MM.1S (cell line): ENCODE results near the gene COL2A1.

Experiments used
- DNase-seq: peaks from one replicate; pipeline ENCODE4 v3.0.0-alpha.2; 2015
- H2AFZ ChIP-seq: fragments of 300-600 bp; sonication (generic); 2 replicates; pipeline ENCODE4 v1.6.0; 2016; ENCODE audit warnings: antibody characterized with exemption, low read length
- H3F3A ChIP-seq: fragments of 300-600 bp; sonication (generic); 2 replicates; pipeline ENCODE4 v1.6.1; 2016; ENCODE audit warnings: mild to moderate bottlenecking, antibody characterized with exemption, low read length, moderate library complexity, mixed read lengths; ENCODE audit not compliant: insufficient read depth
- H3K27ac ChIP-seq: fragments of 300-600 bp; sonication (generic); 2 replicates; pipeline ENCODE4 v1.5.1; 2016; ENCODE audit warnings: mild to moderate bottlenecking, low read length
- H3K27me3 ChIP-seq: fragments of 300-600 bp; sonication (generic); replicated peaks from 2 replicates; pipeline ENCODE4 v1.6.0; 2016; ENCODE audit warnings: low read length; ENCODE audit not compliant: insufficient read depth
- H3K36me3 ChIP-seq: fragments of 300-600 bp; sonication (generic); replicated peaks from 2 replicates; pipeline ENCODE4 v1.6.1; 2016; ENCODE audit warnings: mild to moderate bottlenecking, low read length, mixed read lengths; ENCODE audit not compliant: insufficient read depth
- H3K4me1 ChIP-seq: fragments of 300-600 bp; sonication (generic); 2 replicates; pipeline ENCODE4 v1.6.1; 2016; ENCODE audit warnings: low read length, mixed read lengths
- H3K4me2 ChIP-seq: fragments of 300-600 bp; sonication (generic); 2 replicates; pipeline ENCODE4 v1.6.0; 2016; ENCODE audit warnings: low read depth, low read length
- H3K4me3 ChIP-seq: fragments of 300-600 bp; sonication (generic); 2 replicates; pipeline ENCODE4 v1.5.1; 2016; ENCODE audit warnings: low read length, mixed read lengths
- H3K79me2 ChIP-seq: fragments of 300-600 bp; sonication (generic); 2 replicates; pipeline ENCODE4 v1.6.1; 2016; ENCODE audit warnings: mixed run types, low read length, mixed read lengths
- H3K9ac ChIP-seq: fragments of 300-600 bp; sonication (generic); 2 replicates; pipeline ENCODE4 v1.6.1; 2016; ENCODE audit warnings: low read length, mixed read lengths
- H3K9me2 ChIP-seq: fragments of 300-600 bp; sonication (generic); replicated peaks from 2 replicates; pipeline ENCODE4 v1.6.1; 2016; ENCODE audit warnings: mild to moderate bottlenecking, low read length, mixed read lengths; ENCODE audit not compliant: insufficient read depth
- H3K9me3 ChIP-seq: fragments of 300-600 bp; sonication (generic); replicated peaks from 2 replicates; pipeline ENCODE4 v1.6.1; 2016; ENCODE audit warnings: mild to moderate bottlenecking, low read length, mixed read lengths; ENCODE audit not compliant: insufficient read depth
- H4K20me1 ChIP-seq: fragments of 300-600 bp; sonication (generic); 2 replicates; pipeline ENCODE4 v1.6.1; 2016; ENCODE audit warnings: mild to moderate bottlenecking, low read length, moderate library complexity, mixed read lengths; ENCODE audit not compliant: insufficient read depth
- EZH2 ChIP-seq: fragments of 300-600 bp; sonication (generic); optimal IDR thresholded peaks from 2 replicates; pipeline ENCODE3; 2017; ENCODE audit warnings: low read depth, mild to moderate bottlenecking, antibody characterized with exemption, low read length, mixed read lengths
- EZH2phosphoT487 ChIP-seq: fragments of 300-600 bp; sonication (generic); IDR thresholded peaks from 2 replicates; pipeline ENCODE4 v1.6.1; 2018; ENCODE audit warnings: antibody characterized with exemption, low read length
- TF ChIP-seq, protein P1 (sequence below): fragments of 300-600 bp; sonication (generic); IDR thresholded peaks from 2 replicates; pipeline ENCODE4 v1.5.1; 2016; ENCODE audit warnings: antibody characterized with exemption, low read length, mixed read lengths

The COL2A1 gene

DNA sequence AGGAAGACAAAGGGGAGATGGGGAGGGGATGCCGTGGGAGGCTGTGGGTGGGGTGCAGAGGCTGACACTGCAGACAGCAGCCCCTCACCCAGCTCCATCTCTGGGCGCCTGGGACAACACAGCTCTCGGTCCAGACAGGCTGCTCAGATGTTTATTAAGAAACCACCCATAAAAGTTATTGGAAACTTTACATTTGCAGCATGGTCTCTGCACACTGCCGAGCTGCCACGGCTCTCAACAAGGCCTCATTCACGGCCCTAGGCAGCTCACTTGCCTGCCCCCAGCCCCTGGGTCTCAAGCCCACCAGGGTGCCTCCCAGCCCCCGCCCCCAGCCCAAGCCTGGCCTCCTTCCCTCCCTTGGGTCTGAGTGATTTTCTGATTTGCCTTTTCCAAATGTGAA is 21.0 kb upstream of the COL2A1 start:
- Histone ChIP-seq H3K79me2 (no peaks in the 10 kb centered on the region), H2AFZ (no peak overlapping the region), H3K9me2 (no peaks in the 10 kb centered on the region), H3K4me3 (no peak overlapping the region), H4K20me1 (no peaks in the 10 kb centered on the region), H3K4me1 (no peaks in the 10 kb centered on the region), H3K36me3 (no peaks in the 10 kb centered on the region), H3K9me3 (no peaks in the 10 kb centered on the region), H3K27me3 (no peaks in the 10 kb centered on the region), H3K27ac (no peak overlapping the region), H3K4me2 (no peak overlapping the region), H3F3A (no peaks in the 10 kb centered on the region), H3K9ac (no peak overlapping the region)
- no peak for TF ChIP-seq EZH2phosphoT487
- TF ChIP-seq, protein P1, sequence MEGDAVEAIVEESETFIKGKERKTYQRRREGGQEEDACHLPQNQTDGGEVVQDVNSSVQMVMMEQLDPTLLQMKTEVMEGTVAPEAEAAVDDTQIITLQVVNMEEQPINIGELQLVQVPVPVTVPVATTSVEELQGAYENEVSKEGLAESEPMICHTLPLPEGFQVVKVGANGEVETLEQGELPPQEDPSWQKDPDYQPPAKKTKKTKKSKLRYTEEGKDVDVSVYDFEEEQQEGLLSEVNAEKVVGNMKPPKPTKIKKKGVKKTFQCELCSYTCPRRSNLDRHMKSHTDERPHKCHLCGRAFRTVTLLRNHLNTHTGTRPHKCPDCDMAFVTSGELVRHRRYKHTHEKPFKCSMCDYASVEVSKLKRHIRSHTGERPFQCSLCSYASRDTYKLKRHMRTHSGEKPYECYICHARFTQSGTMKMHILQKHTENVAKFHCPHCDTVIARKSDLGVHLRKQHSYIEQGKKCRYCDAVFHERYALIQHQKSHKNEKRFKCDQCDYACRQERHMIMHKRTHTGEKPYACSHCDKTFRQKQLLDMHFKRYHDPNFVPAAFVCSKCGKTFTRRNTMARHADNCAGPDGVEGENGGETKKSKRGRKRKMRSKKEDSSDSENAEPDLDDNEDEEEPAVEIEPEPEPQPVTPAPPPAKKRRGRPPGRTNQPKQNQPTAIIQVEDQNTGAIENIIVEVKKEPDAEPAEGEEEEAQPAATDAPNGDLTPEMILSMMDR: no peak
- TF ChIP-seq EZH2: no peak
- DNase-seq: no peak

DNA sequence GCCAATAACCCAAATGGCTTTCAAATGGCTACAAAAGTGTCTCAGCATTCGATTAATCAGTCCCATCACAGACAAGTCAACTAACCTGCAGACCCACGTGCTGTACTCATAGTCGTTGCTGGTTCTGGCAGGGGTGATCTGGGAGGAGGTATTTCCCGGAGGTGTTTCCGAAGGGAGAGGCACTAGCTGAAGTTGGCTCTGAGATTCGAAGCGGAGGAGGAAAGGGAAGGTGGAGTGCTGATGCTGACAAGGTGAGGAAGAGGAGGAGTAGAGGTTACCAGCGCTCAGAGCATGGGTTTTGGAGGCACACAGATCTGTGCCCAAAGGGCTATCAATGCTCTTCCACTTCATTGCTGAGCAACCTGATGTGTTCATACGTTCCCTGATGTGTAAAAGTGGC is 20.5 kb upstream of the COL2A1 start:
- Histone ChIP-seq H3K36me3 (no peaks in the 10 kb centered on the region), H2AFZ (no peak overlapping the region), H3K79me2 (no peaks in the 10 kb centered on the region), H3K4me3 (no peak overlapping the region), H4K20me1 (no peaks in the 10 kb centered on the region), H3K27me3 (no peaks in the 10 kb centered on the region), H3F3A (no peaks in the 10 kb centered on the region), H3K27ac (no peak overlapping the region), H3K9me2 (no peaks in the 10 kb centered on the region), H3K4me1 (0 out of 2 replicates have a peak, but pooled peaks cover 2% of the 10 kb centered on the region), H3K9me3 (no peaks in the 10 kb centered on the region), H3K9ac (no peak overlapping the region), H3K4me2 (no peak overlapping the region)
- TF ChIP-seq, protein P1: no peak
- no peak for TF ChIP-seq EZH2phosphoT487
- TF ChIP-seq EZH2: no peak
- DNase-seq: no peak

DNA sequence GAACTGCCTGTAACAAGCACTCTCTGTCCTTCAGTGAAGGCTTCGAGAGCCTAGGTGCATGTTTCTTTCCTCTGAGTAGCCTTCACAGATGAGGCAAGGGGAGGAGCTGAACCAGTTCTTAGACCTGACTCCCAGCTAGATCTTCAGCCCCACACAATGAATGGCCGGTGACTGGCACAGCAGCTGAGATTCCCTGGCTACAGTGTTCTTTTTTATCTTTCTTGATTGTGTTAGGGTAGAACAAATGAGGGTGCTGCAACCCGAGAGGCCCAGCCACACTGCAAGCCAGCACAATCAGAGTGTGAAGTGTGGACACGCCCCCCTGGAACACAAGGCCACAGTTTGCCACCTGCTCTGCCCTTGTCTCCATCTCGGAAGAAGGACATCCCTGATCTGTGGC is 19.1 kb upstream of the COL2A1 start:
- Histone ChIP-seq H3K79me2 (no peaks in the 10 kb centered on the region), H3K27ac (no peak overlapping the region), H3K9me3 (no peaks in the 10 kb centered on the region), H3K4me3 (no peak overlapping the region), H3F3A (no peaks in the 10 kb centered on the region), H2AFZ (no peak overlapping the region), H3K9me2 (no peaks in the 10 kb centered on the region), H3K27me3 (no peaks in the 10 kb centered on the region), H3K36me3 (no peaks in the 10 kb centered on the region), H3K4me1 (0 out of 2 replicates have a peak, but pooled peaks cover 4% of the 10 kb centered on the region), H3K9ac (no peak overlapping the region), H4K20me1 (no peaks in the 10 kb centered on the region), H3K4me2 (no peak overlapping the region)
- DNase-seq: no peak
- TF ChIP-seq EZH2 (no peak), EZH2phosphoT487 (no peak)
- TF ChIP-seq, protein P1: no peak
